ENCODE results near the gene COL5A1.

The COL5A1 gene

DNA sequence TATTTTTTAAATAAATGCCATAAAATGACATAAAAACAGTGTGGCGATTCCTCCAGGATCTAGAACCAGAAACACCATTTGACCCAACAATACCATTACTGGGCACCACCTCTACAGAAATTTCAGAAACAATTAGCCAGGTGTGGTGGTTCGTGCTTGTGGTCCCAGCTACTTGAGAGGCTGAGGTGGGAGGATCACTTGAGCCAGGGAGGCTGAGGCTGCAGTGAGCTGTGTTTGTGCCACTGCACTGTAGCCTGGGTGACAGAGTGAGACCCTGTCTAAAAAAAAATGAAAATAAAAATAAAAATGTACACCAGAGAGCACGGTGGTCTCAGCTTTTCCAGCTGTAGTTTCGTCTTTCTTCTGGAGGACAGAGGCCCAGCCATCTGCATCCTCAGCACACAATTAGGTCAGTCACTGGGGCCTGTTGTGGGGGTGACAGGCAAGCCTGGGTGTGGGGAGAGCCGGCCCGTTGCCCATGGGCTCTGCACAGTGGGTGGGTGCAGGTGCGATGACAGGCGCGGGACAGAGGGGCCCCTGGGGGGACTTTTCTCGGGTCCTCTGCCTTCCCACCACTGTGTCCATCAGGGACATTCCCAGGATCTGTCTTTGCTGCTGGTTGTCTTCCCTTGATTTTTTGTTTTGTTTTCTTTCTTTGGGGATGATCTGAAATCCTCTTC, 9.8 kb downstream of the COL5A1 start:
- TF ChIP-seq, protein P1, sequence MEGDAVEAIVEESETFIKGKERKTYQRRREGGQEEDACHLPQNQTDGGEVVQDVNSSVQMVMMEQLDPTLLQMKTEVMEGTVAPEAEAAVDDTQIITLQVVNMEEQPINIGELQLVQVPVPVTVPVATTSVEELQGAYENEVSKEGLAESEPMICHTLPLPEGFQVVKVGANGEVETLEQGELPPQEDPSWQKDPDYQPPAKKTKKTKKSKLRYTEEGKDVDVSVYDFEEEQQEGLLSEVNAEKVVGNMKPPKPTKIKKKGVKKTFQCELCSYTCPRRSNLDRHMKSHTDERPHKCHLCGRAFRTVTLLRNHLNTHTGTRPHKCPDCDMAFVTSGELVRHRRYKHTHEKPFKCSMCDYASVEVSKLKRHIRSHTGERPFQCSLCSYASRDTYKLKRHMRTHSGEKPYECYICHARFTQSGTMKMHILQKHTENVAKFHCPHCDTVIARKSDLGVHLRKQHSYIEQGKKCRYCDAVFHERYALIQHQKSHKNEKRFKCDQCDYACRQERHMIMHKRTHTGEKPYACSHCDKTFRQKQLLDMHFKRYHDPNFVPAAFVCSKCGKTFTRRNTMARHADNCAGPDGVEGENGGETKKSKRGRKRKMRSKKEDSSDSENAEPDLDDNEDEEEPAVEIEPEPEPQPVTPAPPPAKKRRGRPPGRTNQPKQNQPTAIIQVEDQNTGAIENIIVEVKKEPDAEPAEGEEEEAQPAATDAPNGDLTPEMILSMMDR (conservative IDR thresholded peaks at IDR 0.05; ENCODE audit: control insufficient read depth, insufficient read depth, low read depth, low read length): no peak
- no peak for DNase-seq (ENCODE audit: low read depth)
- H3K4me3 ChIP-seq (ENCODE audit: control insufficient read depth, low read depth, low read length): no peak overlapping the region

DNA sequence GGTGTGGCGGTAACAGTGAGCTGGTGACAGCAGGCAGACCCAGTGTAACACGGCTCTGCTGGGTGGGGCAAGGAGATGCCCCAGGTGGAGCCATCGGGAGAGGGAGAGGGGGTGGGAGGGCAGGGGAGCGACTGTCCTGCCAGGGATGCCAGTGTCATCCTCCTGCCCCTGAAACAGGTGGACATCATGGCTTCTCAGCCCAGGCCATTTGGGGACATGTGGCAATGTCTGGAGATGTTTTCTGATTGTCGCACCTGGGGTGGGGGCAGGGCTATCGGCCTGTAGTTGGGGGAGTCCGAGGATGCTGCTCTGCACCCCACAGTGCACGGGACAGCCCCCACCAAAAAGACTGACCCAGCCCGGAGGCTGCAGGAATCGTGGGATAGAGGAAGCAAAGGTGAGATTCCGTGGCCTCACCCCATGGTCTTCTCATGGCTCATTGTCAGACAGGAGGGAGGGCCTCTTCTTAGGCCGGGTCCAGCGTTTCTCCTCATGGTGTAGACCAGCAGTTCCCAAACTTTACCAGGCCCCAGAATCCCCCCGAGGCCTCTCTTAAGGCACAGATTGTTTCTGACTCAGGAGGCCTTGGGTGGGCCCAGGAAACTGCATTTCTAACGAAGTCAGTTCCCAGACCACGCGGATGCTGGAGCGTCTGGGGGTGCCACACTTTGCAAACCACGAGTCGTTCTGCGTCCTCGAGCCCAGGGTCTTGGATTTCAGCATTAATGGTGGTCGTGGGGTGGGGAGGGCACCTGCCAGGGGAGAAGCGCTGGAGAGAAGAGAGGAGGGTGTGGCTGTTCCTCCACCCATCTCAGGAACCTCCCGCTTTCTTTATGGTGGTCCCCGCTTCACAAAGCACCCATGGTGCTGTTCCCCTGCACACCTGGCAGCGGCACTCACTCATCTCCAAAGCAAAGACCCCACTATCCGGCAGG, 11.0 kb downstream of the COL5A1 start:
- DNase-seq (ENCODE audit: low read depth): no peak
- no peak overlapping the region for H3K4me3 ChIP-seq (ENCODE audit: control insufficient read depth, low read depth, low read length)
- TF ChIP-seq, protein P1 (conservative IDR thresholded peaks at IDR 0.05; ENCODE audit: control insufficient read depth, insufficient read depth, low read depth, low read length): no peak

DNA sequence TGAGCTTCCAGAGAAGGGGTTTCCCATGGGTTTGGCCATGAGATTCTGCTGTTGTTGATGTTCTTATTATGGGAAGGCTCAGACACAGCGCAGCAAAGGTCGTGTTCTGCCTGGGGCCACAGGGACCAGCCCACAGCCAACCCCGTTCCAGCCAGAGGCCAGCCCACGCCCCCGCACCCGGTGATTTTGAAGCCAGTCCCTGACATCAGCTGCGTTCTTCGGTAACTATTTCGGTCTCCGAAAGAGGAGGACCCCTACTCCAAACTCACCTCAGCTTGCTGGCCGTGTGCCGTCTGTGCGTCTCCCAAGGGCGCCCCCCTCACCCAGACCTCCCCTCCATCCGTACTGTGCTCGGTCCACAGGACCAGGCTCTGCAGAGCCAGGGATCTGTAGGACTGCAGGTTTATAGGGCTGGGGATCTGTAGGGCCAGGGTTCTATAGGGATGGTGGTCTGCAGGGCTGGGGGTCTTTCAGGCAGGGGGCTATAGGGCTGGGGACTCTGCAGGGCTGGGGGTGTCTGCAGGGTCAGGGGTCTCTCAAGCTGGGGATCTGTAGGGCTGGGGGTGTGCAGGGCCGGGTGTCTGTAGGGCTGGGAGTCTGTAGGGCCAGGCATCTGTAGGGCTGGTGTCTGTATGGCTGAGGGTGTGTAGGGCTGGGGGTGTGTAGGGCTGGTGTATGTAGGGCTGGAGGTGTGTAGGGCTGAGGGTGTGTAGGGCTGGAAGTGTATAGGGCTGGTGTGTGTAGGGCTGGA, 11.8 kb downstream of the COL5A1 start:
- TF ChIP-seq, protein P1 (conservative IDR thresholded peaks at IDR 0.05; ENCODE audit: control insufficient read depth, insufficient read depth, low read depth, low read length): no peak
- no peak for DNase-seq (ENCODE audit: low read depth)
- H3K4me3 ChIP-seq (ENCODE audit: control insufficient read depth, low read depth, low read length): no peak overlapping the region

DNA sequence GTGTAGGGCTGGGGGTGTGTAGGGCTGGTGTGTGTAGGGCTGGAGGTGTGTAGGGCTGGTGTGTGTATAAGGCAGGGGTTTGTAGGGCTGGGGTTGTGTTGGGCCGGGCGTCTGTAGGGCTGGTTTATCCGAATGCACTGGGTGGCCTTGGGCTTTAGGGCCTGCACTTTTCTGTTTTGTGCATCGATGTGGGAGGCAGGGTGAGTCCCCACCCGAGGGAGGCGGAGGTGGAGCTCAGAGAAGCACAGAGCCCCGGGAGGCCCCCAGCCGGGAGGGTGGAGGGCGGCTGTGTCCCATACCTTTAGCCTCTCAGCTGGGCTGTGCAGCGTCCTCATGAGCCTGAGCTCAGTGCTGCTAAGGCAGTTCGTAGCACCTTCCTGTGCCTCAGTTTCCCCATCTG, 13.5 kb downstream of the COL5A1 start:
- no peak for DNase-seq (ENCODE audit: low read depth)
- H3K4me3 ChIP-seq (ENCODE audit: control insufficient read depth, low read depth, low read length): no peak overlapping the region
- TF ChIP-seq, protein P1 (conservative IDR thresholded peaks at IDR 0.05; ENCODE audit: control insufficient read depth, insufficient read depth, low read depth, low read length): no peak

DNA sequence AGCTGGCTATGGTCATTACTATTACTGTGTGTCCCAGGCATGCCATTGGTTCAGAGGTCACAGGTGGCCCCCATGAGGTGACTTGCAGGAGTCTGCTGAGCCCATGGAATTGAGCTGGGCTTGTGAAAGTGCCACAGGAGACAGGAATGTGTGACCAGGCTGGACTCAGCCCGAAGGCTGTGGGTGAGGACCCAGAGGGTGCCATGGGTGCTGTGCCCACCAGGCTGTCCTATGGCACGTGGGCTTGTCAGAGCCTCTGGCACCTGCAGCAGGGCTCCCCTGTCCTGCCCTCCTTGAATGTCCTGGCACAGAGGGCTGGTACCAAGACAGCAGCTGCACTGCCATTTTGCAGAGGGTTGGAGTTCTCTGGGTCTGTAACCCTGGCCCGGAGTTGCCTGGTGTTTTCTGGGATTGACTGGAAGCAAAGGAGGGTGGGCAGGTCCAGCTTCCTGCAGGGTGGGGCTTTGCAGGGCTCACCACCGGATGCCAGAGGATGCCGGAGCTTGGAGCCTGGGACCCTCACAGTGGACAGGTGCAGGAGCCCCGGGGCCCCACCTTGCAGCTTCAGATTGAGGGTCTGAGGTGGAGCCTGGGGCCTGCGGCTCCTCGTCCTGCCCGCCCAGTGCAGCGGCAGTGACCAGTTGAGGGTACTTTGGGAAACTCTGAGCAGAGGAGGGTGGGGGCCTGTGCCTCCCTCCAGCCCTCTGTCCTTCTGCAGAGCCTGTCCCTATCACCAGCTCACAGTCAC, 14.2 kb downstream of the COL5A1 start:
- no peak overlapping the region for H3K4me3 ChIP-seq (ENCODE audit: control insufficient read depth, low read depth, low read length)
- TF ChIP-seq, protein P1 (conservative IDR thresholded peaks at IDR 0.05; ENCODE audit: control insufficient read depth, insufficient read depth, low read depth, low read length): no peak
- no peak for DNase-seq (ENCODE audit: low read depth)
